HG03025 (cell line): Measurements from ENCODE around the gene KRTAP3-1.

ENCODE experiments used
- ATAC-seq: cut with Tn5 transposase; IDR thresholded peaks from one replicate; pipeline ENCODE4 v1.9.1; 2021; ENCODE audit warnings: mild to moderate bottlenecking, moderate library complexity; ENCODE audit not compliant: unreplicated experiment, low FRiP score

The KRTAP3-1 gene

GRCh38 chr17:40980596-40980995, 28.3 kb downstream of the KRTAP3-1 start:
- no peak for ATAC-seq

DNA sequence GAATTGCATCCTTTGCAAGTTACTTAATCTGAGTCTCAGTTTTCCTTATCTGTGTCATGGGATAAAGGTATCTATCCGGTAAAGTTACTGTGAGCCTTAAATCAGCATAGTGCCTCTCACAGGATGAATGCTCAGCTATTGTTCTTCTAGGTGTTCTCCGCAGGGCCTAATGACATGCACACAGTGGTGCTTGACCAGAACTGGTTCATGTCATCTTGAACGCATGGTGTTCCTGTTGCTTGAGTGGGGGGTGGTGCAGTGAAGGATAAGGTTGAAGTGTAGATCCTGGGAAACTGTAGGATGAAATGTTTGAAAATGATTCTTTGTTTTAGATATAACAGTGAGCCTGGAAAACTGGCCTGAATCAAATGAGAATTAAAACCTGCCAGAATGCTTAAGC, 28.8 kb downstream of the KRTAP3-1 start:
- ATAC-seq = no peak

GRCh38 chr17:40978575-40979151, 30.3 kb downstream of the KRTAP3-1 start:
- ATAC-seq = no peak

DNA sequence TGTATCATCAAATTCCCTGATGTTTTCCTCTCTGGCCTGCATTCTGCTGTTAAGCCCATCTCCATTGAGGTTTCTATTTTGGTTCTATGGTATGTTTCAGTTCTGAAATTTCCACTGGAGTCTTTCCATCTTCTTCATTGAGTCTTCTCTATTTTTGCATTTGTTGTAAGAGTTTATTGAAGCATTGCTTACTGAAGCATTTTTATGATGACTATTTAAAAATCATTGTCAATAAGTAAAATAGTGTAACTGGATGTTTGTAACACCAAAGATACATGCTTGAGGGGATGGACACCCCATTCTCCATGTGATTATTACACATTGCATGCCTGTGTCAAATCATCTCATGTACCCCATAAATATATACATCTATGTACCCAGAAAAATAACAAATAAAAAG, 33.4 kb downstream of the KRTAP3-1 start:
- no peak for ATAC-seq

- ATAC-seq = no peak
Observed at GRCh38 chr17:40974366-40974765, 34.6 kb downstream of the KRTAP3-1 start.

DNA sequence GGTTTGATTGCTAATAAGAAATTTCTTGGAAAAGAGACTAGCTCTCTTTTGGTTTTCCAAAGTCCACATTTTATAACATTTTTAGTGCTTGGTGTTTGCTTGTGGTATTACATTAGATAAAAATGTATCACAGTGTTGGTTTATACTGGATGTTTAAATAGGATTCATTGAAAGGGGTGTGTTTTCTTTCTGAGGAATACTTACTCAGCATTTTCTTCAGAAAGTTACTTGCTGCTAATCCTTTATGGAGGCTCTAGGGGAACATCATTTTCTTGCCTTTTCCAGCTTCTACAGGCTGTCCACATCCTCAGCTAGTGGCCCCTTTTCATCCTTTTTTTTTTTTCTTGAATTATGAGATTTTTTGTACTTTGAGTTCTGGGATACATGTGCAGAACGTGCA, 41.3 kb downstream of the KRTAP3-1 start:
- no peak for ATAC-seq

DNA sequence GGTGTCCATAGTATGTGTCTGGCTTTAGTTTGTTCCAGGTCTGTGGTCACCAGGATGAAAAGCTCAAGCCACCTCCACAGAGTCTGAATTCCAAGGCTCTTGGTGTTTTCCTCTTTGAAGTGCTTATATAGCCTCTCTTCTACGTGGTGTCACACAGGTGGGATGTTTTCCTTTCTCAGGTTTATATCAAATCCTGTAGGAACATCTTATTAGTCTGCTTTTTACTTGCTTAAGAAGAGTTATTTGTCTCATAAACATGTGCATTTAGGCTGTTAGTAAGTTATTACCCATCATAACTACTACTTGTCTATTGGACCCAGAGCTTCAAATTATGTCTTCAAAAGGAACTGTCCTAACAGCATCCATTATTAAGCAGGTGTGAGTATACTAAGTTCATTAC, 42.1 kb downstream of the KRTAP3-1 start, which contains the start of gene KRT39:
TSS of gene KRT39 (minus strand) at position 101 of the 400 bp plus-strand sequence. CDS start at position 9, 92 bp downstream.
- ATAC-seq = no peak

- no peak for ATAC-seq
Observed at GRCh38 chr17:40963838-40964237, 45.1 kb downstream of the KRTAP3-1 start.

- no peak for ATAC-seq
Observed at GRCh38 chr17:40962059-40962561, 46.8 kb downstream of the KRTAP3-1 start.

DNA sequence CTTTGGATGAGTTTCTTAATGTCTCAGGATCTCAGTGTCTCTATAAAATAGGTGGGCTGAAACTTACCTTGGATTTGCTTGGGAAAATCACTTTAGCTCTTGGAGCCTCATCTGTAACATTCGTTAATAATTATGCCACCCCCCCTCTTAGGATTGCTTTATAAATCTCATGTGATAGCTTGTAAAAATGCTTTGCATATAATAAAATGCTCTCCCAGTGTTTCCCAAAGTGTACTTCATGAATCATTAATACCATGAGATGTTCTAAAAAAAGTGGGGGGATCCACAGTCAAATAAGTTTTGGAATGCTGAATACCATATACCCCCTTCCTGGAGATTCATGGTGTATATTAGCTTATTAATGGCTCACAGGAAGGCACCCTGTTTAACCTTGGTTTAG, 47.3 kb downstream of the KRTAP3-1 start:
- ATAC-seq = no peak

- ATAC-seq = no peak
Observed at GRCh38 chr17:40960144-40960543, 48.8 kb downstream of the KRTAP3-1 start.
